ENCODE results near the gene SEMA4C. TPM values are rescaled to one million over a fixed set of nuclear protein-coding genes. Genes with fewer than 3 reads are reported as not detected.

Gene SEMA4C
- total and polyA plus RNA-seq, 9 of the 15 experiments (the other 6 are each of a cell fraction or from before 2014, with no cell fraction given): 0.32 to 59.7 (median 23.9) TPM

DNA sequence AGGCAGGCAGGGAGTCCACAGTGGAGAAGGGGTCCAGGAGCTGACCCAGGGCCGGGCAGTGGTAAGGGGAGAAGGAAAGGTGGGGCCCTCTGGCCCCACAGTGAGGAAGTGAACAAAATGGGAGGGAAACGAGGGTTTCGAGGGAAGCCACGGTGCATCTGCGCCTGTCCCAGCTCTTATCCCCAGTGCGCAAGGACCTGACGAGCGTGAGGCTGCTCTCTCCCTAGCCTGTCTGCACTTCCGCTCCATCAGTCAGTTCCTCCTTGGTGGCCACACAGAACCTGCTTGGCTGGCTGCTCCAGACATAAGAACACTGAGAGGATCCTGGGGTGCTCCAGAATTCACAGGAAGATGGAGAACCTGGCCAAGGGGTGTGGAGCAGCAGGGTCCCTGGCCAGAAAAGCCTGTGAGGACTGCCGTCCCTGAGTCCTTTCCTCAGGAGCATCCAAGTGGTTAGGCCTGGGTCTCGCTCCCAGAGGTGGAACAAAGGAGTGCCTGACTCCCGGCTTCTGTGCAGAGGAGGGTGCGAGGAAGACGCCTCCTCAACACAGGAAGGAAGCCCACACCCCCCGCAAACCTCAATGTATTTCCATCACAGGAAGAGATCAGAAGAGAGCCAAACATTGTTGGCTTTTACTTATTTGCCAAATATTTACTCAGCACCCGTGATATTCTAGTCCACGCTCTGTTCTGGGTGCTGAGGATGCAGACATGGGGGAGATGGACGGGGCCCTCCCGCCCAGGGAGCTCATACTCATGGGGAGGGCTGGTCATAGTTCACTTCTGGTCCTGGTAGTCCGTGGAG is 43.7 kb upstream of the SEMA4C start (continued):
- TF ChIP-seq PKNOX1 (IDR thresholded peaks at IDR 0.05): no peak
- TF ChIP-seq NFE2L1 (tag; IDR thresholded peaks at IDR 0.05; ENCODE audit: borderline replicate concordance, low read depth): no peak
- TF ChIP-seq CC2D1A (IDR thresholded peaks at IDR 0.05): no peak
- TF ChIP-seq, protein P1, sequence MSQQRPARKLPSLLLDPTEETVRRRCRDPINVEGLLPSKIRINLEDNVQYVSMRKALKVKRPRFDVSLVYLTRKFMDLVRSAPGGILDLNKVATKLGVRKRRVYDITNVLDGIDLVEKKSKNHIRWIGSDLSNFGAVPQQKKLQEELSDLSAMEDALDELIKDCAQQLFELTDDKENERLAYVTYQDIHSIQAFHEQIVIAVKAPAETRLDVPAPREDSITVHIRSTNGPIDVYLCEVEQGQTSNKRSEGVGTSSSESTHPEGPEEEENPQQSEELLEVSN (IDR thresholded peaks at IDR 0.05; ENCODE audit: borderline replicate concordance in 1 of 2, extremely low read depth in 1 of 2, insufficient read depth in 1 of 2, insufficient read length in 1 of 2, low read depth in 1 of 2, low read length in 1 of 2, poor library complexity in 1 of 2, severe bottlenecking in 1 of 2): peak; percentile 74 to 75
- TF ChIP-seq, protein P2, sequence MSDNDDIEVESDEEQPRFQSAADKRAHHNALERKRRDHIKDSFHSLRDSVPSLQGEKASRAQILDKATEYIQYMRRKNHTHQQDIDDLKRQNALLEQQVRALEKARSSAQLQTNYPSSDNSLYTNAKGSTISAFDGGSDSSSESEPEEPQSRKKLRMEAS (CRISPR knock-in tag; IDR thresholded peaks at IDR 0.05): no peak
- no peak for TF ChIP-seq ZNF174 (CRISPR knock-in tag; IDR thresholded peaks at IDR 0.05)
- no peak for TF ChIP-seq TSC22D4 (tag; IDR thresholded peaks at IDR 0.05)
- TF ChIP-seq TEAD1 (CRISPR knock-in tag; IDR thresholded peaks at IDR 0.05): 0 out of 4 replicates have a peak, but pooled peaks of 1 of the 2 experiments have one; percentile 29
- no peak for TF ChIP-seq SRSF3 (IDR thresholded peaks at IDR 0.05; ENCODE audit: insufficient read depth, low read length)
- TF ChIP-seq MTA3 (IDR thresholded peaks at IDR 0.05; ENCODE audit: borderline replicate concordance): no peak
- TF ChIP-seq ZNF639 (CRISPR knock-in tag; conservative IDR thresholded peaks at IDR 0.05 in 1 of 2, IDR thresholded peaks at IDR 0.05 in 1 of 2): no peak
- peak; percentile 4; the same call in 1 of the 2 replicates for TF ChIP-seq CEBPG (CRISPR knock-in tag; IDR thresholded peaks at IDR 0.05)
- no peak for TF ChIP-seq CEBPG (tag; conservative IDR thresholded peaks at IDR 0.05 in 1 of 2, IDR thresholded peaks at IDR 0.05 in 1 of 2)
- no peak for TF ChIP-seq ZNF197 (CRISPR knock-in tag; IDR thresholded peaks at IDR 0.05; ENCODE audit: low read depth)
- no peak for TF ChIP-seq CHD2 (IDR thresholded peaks at IDR 0.05; ENCODE audit: low read depth, low read length)
- no peak; a peak in 1 of 4 replicates for TF ChIP-seq MAZ (CRISPR knock-in tag; conservative IDR thresholded peaks at IDR 0.05 in 1 of 2, IDR thresholded peaks at IDR 0.05 in 1 of 2)
- no peak for TF ChIP-seq E2F3 (CRISPR knock-in tag; IDR thresholded peaks at IDR 0.05)
- TF ChIP-seq JUNB (CRISPR knock-in tag; conservative IDR thresholded peaks at IDR 0.05): no peak
- TF ChIP-seq ZNF274 (IDR thresholded peaks at IDR 0.05; ENCODE audit: borderline replicate concordance, low read depth, low read length): no peak
- no peak for TF ChIP-seq ZNF696 (CRISPR knock-in tag; conservative IDR thresholded peaks at IDR 0.05)
- no peak for TF ChIP-seq FOXK2 (conservative IDR thresholded peaks at IDR 0.05 in 1 of 2, IDR thresholded peaks at IDR 0.05 in 1 of 2; ENCODE audit: low read depth in 2 of 2)
- TF ChIP-seq EGR1 (conservative IDR thresholded peaks at IDR 0.05): no peak
- no peak for TF ChIP-seq NFYB (IDR thresholded peaks at IDR 0.05; ENCODE audit: extremely low read depth, insufficient read length)
